ENCODE measurements around the gene GSG1.

- TF ChIP-seq, protein P1, sequence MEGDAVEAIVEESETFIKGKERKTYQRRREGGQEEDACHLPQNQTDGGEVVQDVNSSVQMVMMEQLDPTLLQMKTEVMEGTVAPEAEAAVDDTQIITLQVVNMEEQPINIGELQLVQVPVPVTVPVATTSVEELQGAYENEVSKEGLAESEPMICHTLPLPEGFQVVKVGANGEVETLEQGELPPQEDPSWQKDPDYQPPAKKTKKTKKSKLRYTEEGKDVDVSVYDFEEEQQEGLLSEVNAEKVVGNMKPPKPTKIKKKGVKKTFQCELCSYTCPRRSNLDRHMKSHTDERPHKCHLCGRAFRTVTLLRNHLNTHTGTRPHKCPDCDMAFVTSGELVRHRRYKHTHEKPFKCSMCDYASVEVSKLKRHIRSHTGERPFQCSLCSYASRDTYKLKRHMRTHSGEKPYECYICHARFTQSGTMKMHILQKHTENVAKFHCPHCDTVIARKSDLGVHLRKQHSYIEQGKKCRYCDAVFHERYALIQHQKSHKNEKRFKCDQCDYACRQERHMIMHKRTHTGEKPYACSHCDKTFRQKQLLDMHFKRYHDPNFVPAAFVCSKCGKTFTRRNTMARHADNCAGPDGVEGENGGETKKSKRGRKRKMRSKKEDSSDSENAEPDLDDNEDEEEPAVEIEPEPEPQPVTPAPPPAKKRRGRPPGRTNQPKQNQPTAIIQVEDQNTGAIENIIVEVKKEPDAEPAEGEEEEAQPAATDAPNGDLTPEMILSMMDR (IDR thresholded peaks at IDR 0.05): peak in 1 of 12 donors; percentile 9
- peak in 1 of 2 donors; percentile 33 for TF ChIP-seq POLR2A (IDR thresholded peaks at IDR 0.05)
Observed at GRCh38 chr12:13100882-13101769, 2.3 kb downstream of the GSG1 start.

All from heart left ventricle (tissue), 13 donors.